DMS 273 treated with DMSO at 0.1 percent for 48 hours (cell line): ENCODE measurements around the gene TMEM131.

Source experiments
- DNase-seq: peaks from one replicate; lab custom pipeline; 2025; lab: John Stamatoyannopoulos, UW

Gene TMEM131

DNA sequence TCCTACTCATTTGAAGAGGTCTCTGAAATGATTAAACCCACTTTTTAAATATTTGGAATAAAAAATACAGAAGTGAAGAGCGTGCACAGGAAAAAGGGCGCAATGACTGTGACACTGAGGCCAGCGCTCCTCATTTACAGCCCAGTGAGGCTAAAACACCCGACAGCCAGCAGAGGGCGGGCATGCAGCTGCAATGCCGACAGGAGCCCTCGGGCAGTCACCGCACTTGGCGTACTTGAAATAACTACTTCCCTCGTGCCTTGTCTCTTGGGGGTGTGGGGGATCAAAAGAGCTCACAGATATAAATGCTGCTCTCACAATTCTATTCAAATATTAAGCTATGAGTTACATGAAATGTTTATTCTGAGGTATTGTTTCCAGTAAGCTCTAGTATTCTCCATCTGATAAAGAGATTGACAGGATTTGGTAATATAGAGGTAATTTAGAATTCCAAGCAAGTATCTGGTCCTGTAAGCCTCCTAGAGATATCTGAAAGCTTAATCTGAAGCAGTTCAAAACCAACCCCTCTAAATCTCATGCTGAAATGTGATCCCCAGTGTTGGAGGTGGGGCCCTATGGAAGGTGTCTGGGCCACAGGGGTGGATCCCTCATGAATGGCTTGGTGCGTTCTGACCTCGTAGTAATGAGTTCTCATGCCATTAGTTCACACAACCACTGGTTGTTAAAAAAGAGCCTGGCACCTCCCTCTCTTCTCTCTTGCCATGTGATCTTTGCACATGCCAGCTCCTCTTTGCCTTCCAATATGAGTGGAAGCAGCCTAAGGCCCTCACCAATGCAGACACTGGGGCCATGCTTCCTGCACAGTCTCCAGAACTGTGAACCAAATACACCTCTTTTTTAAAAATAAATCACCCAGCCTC is 188.8 kb downstream of the TMEM131 start:
- DNase-seq = peak; percentile 23

DNA sequence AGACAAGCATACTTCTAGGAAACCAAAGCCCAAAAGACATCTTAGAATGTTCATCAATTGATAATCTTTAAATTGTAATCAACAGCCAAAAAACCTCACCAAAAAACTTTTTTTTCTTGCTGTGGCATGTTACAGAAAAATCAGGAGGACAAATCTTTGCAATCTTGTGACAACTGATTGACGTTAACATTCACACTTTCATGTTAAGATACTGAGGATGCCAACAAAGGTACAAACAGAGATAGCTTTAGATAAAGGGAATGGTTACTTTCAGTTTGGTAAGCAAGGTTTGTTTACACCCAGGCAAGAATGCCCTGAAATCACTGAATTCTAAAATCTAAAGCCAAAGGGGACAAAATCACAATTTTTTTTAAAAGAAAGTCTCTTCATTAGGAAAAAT is 190.0 kb downstream of the TMEM131 start:
- DNase-seq = no peak

DNA sequence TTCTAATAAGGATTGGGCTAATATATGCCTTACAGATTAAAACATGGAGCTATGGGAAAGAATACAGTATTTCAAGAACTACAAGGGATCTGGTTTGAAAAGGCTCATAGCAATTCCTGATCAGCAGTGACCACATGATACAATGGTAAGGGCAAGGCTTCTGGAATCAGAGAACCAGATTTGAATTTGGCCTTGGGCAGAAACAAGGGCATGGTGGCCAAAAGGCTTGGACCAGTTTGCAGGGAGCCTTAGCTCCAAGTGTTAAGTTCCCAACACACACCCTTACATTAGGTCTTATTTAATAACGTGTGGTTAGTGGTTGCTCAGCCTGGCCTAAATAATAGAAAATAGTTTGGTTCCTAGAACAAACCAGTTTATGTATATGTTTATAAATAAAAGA is 194.7 kb downstream of the TMEM131 start:
- DNase-seq = no peak

GRCh38 chr2:97798416-97798815 is 197.3 kb downstream of the TMEM131 start:
- no peak for DNase-seq

- DNase-seq = no peak
Measured at GRCh38 chr2:97797355-97797754, 198.4 kb downstream of the TMEM131 start.

DNA sequence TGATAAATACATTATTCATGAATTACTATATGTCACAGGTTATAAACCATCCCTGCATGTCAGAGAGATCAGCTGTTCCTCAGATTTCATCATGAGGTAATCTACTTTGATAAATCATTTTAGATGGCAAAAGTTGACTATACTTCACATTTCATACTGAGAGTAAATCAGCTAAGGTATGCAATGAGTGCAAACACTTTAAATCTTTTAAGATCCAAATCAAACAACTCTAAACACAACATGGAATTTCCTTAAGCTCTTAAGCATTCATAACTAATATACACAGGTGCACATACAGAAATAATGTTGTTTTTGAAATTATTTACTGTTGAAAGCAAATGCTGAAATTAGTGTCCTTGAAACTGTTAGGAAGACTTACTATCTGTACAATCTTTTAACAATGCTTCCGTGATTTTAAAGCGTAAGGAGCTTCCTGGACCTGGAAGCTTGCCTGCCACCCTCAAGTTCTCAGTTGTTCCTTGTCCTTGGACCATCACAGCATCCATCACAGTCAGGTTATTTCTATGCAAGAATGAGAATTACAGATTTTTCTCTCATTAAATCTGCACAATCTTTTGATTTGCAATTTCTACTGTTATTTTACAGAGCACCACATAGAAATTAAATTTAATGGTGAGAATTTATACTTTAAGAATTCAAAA is 199.2 kb downstream of the TMEM131 start:
- no peak for DNase-seq

GRCh38 chr2:97792416-97792815 is 203.3 kb downstream of the TMEM131 start:
- DNase-seq = no peak

- DNase-seq = no peak
Measured at GRCh38 chr2:97788986-97789644, 206.6 kb downstream of the TMEM131 start.

DNA sequence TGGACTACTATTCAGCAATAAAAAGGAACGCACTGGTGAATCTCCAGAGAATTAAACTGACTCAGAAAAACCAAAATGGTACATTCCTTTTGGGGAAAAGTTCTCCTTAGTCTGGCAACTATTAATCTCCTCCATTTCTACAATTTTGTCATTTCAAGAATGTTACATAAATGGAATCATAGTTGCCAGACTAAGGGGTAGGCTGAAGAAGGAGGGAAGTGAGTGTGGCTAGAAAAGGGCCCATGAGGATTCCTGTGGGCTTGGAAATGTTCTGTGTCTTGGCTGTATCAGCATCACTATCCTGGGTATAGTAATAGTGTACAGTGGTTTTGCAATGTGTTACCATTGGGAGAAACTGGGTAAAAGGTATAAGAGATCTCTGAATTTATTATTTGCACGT is 209.9 kb downstream of the TMEM131 start:
- DNase-seq = no peak

DNA sequence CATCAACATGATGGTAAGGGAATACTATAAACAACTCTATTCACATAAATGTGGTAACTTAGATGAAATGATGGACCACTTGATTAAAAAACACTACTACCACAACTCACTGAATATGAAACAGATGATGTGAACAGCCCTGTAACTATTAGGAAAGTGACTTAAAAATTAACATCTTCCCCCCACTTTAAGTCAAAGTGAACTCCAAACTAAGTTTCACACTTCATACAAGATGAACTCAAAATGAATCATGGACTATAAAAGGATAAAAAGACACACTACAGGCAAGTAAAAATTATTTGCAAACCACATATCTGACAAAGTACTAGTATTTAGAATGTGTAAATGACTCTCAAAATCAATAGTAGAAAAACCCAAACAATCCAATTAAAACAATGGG is 210.8 kb downstream of the TMEM131 start:
- no peak for DNase-seq

DNA sequence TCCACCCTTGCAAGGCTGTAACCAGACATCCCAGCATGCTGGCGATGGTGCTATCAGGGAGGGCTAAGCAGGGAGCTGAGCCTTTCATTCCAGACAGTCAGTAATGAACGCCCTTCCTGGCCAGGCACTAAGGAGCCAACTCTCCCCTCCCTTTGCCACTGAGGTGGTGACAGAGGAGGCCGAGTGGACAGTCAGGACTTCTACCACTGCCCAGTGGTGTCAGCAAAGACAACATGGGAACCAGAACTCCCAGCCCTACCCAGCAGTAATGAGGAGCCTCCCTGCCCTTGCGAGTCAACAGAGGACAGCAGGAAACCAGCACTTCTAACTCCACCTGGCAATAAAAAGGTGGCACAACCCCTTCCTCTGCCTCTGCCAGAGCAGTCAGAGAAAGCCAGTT is 213.8 kb downstream of the TMEM131 start:
- DNase-seq = no peak

- DNase-seq = no peak
Measured at GRCh38 chr2:97779141-97779540, 216.6 kb downstream of the TMEM131 start.

- DNase-seq = no peak
Measured at GRCh38 chr2:97775074-97775473, 220.7 kb downstream of the TMEM131 start.

- no peak for DNase-seq
Measured at GRCh38 chr2:97774425-97774824, 221.3 kb downstream of the TMEM131 start.

- DNase-seq = no peak
Measured at GRCh38 chr2:97770445-97770844, 225.3 kb downstream of the TMEM131 start.

DNA sequence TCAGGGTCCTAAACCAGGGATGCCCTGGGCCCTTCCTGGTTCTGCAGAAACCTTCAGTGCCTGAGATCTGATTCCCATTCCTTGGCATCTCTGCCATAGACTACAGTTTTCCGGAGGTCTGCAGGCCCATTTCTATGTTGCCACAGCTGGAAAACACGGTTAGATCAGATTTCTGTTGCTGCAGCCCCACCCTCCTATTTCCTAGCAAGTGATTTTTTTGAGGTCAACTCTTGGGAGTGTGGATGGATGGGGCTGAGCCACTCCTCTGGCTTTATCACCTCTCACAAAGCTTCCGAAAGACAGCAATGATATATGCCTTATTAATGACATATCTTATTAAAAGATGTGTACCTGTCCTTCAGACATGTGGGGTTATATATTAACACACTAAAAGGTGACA is 226.0 kb downstream of the TMEM131 start:
- DNase-seq = no peak

DNA sequence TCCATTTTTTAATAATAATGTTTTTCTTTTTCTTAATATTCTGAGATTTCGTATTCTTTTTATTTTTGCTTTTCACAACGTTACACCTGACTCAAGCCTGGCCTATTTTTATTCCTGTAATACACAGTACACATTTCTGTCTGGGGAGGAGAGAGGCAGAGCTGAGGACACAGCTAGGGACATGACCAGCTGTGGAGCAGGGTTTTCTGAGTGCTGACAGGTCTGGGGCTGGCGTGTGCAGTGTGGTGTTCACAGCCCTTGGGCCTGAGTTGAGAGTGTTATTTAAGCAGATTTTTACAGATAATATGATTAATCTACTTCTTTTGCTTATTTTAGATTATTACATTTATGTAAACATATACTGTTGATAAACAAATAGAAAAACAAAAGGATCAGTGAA is 226.4 kb downstream of the TMEM131 start:
- DNase-seq = no peak

GRCh38 chr2:97766567-97766966 is 229.2 kb downstream of the TMEM131 start:
- no peak for DNase-seq

GRCh38 chr2:97765933-97766332 is 229.8 kb downstream of the TMEM131 start:
- no peak for DNase-seq

- DNase-seq = no peak
Measured at GRCh38 chr2:97764559-97765263, 231.0 kb downstream of the TMEM131 start.

GRCh38 chr2:97763176-97763845 is 232.4 kb downstream of the TMEM131 start:
- no peak for DNase-seq

- DNase-seq = no peak
Measured at GRCh38 chr2:97761192-97761591, 234.6 kb downstream of the TMEM131 start.
